HG03025 (cell line): ENCODE results near the gene CARS2.
"Not testable (repeated sequence)": the region's sequence is repeated elsewhere in the genome, so short reads cannot be mapped to it uniquely, and the experiment has no call there.

ENCODE experiments used
- ATAC-seq: cut with Tn5 transposase; IDR thresholded peaks from one replicate; pipeline ENCODE4 v1.9.1; 2021; ENCODE audit warnings: mild to moderate bottlenecking, moderate library complexity; ENCODE audit not compliant: unreplicated experiment, low FRiP score

The CARS2 gene

DNA sequence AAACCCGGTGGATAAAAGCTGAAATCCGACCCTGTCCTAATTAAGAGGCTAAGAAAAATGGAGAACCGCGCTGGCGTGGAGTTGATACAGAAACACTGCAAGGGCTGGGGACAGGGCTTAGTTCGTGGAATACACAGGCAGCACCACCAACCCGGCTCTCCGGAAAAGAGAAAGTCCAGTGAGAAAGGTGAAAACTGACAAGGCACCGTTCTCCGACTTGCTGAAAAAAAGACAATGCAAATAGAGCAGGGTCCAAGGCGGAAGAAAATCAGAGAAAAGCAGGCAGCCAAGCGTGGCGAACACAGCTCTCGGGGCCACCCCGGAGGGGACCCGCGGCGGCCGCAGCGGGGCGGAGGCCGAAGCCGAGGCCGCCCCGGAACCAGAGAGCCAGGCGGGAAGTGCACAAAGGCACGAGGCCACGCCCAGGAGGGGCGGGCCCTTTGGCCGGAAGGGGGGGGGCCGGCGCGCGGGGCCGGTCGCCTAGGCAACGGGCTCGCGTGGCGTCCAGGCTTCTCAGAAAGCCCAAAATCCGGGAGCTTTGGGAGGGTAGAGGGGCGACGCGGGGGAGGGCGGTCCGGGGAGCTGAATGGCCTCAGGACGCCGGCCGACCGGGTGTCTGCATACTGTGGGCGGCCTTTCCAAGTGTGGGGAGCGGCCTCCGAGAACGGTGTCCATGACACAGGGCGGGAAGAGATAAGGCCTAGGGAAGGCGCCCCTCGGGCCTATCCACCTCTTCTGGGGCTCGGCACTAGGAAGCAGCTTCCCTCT, 6.3 kb upstream of the CARS2 start:
- peak; percentile 25 for ATAC-seq

- ATAC-seq = peak; percentile 9
These were observed 855 bp upstream of the CARS2 start for GRCh38 chr13:110706570-110707372.

DNA sequence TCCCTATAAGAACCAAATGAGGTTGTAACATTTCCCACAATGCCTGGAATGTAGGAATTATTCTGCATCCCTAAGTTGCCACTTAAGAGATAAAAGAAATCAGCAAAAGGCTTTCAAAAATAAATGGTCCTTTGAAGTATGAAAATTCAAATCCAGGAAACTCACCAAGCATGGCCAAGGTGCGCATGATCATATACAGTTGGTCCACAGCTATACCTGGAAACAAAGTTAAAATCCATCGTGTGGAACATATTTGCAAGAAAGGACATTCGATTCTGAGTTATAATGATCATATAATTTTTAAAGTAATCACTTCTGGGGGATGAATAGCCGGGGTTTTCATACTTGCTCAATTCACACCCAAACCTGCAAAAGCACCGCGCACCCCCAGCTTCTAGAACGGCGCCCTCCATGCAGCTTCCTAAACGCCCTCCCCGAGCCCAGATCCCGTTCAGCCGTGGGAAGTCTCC, 525 bp downstream of the CARS2 start:
- ATAC-seq = no peak

DNA sequence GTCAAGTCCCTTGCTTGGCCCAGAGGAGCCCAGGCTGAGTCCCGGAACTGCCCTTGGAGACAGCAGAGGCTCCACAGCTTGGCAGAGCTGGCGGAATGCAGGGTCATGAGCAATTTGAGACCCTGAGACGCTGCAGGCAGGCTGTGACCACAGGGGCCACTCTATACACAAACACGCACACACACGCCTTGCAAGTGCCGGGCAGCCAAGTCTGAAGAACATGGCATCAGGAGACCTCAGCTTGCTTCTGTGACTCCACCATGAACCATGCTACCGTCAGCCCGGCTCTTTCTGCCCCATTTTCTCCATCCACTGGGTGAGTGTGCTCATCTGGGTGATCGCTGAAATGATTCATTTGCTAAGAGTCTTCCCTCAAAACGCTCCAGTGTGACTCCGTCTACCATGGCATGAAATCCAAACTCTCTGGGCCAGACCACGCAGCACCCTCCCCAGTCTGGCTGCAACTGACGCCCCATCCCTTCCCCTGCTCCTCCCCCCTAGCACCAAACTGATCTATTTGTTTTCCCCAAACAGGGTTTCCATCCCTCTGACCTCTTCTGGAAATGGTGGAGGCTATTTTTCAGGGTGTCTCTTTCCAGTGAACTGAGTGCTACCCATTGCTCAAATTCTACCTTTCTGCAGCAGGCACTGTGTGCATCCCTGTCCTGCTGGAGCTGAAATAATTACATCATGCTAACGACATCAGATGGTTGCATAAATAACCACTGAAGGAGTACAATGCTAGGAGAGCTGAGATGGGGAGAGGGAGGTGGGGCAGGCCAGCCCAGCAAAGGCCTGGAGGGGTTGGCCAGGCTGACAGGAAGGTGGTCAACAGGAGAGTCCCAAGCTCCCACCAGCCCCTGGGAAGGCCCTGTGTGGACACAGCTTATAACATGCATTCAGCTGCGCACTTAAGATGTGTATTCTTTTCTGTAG, 3.1 kb downstream of the CARS2 start:
- ATAC-seq = no peak

DNA sequence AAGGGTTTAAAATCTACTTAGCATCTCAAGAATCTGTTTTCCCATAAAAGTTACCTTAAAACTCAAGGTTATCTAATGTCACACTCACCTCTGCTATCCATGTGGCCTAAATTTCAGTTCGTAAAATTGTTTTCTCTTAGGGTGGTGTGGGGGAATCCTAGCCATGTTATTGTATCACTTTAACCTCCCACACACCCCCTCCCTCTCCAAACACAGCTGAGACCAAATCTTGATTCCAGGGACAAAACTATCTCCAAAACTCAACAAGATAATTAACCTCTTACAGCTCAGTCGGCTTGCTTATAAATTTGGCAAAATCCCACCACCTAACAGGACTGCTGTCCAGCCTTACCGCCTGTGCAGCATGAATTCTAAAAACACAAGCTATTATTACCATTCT, 3.8 kb downstream of the CARS2 start:
- ATAC-seq = no peak

- not testable (repeated sequence) for ATAC-seq
These were observed 4.9 kb downstream of the CARS2 start for GRCh38 chr13:110701061-110701460.

- no peak for ATAC-seq
These were observed 5.3 kb downstream of the CARS2 start for GRCh38 chr13:110700641-110701040.

DNA sequence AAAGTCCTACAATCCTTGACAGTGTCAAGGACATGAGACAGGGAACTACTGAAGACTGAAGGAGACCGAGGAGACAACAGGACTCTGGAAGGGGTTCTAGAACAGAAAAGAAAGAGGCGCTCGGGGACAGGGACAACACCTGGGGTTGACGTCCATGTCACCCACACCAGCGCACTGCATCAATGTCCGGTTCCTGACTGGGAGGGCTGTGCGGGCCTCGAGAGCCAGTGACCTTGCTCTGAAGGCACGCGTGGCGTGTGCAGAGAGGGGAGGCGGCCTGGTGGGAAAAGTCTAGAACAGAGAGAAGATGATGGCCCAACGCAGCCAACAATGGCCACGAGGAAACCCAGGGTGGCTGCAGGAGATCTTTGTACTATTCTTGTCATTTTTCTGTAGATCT, 5.7 kb downstream of the CARS2 start:
- ATAC-seq = no peak

DNA sequence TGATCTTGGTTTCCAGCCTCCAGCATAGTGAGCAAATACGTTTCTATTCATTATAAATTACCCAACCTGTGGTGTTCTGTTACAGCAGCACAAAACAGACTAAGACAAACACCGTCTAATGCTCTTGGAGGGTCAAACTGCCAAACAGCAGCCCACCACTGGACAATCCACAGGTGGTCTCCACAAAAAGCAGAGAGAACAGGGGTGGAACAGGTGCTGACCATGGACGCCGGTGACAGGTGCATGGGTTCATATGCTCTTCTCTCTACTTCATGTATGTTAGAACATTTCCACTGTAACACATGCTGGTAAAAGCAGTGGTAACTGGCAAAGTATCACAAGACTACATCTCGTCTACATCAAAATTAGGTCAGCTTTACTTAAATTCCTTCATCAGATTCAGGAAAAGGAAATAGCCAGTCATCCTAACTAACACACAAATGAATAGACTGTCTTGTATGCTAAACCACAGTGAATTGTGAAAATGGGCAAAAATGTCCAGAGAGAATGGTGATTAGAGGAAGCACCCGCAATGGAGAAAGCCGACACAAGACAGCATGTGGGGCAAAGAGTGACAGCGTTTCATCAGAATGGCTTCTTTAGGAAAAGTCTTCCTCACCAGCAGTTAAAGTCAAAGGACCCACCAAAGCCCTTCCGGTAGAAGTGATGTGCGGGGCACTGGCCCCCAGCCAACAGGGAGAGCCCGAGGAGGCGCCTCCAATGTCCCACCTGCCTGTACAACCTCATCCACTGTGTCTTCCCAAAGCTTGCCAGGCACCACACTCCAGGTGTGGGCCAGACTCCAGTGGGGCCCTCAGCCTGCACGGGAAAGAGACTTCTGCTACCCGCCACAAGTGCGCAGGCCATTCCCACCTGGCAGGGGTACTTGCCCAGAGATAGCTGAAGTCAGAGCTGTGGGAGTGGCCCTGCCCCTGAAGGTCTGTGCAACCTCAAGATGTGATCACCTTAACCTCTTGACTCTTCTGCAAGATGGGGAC, 6.5 kb downstream of the CARS2 start:
- ATAC-seq = no peak

- ATAC-seq = no peak
These were observed 7.2 kb downstream of the CARS2 start for GRCh38 chr13:110698689-110699088.

- no peak for ATAC-seq
These were observed 8.1 kb downstream of the CARS2 start for GRCh38 chr13:110697842-110698241.

DNA sequence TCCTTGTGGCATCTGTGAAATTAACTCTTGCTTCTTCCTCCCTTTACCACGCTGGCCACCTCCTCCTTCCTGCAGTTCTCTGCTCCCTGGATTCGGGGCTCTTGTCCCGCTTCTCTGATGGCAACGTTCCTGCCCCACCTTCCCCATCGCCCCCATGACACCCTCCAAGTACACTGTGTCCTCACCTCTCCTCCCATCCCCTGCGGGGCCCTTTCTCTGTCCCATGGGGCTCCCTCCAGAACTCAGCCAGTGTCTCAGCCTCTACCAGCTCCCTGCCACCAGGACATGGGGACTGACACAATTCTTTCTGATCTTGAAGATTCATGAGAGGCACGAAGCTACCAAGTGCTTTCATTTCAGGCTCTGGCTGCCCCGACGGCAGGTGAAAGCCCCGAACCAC, 9.1 kb downstream of the CARS2 start:
- no peak for ATAC-seq

DNA sequence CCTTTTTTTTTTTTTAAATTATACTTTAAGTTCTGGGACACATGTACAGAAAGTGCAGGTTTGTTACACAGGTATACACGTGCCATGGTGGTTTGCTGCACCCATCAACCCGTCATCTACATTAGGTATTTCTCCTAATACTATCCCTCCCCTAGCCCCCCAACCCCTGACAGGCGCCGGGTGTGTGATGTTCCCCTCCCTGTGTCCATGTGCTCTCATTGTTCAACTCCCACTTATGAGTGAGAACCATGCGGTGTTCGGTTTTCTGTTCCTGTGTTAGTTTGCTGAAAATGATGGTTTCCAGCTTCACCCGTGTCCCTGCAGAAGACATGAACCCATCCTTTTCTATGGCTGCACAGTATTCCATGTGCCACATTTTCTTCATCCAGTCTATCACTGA, 10.1 kb downstream of the CARS2 start:
- not testable (repeated sequence) for ATAC-seq

- no peak for ATAC-seq
These were observed 15.4 kb downstream of the CARS2 start for GRCh38 chr13:110690516-110690915.

DNA sequence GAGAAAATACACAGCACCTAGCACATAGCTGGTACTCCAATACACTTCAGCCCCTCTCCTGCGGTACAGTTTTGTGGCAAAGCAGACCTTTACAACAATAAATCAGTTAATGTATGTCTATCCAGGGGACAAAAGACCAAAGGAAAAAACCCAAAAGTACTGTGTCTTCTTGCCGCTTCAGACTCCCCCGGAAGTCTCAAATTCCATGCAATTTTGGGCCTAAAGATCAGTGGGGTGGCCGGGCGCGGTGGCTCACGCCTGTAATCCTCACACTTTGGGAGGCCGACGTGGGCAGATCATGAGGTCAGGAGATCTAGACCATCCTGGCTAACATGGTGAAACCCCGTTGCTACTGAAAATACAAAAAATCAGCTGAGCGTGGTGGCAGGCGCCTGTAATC, 16.2 kb downstream of the CARS2 start:
- ATAC-seq = no peak

DNA sequence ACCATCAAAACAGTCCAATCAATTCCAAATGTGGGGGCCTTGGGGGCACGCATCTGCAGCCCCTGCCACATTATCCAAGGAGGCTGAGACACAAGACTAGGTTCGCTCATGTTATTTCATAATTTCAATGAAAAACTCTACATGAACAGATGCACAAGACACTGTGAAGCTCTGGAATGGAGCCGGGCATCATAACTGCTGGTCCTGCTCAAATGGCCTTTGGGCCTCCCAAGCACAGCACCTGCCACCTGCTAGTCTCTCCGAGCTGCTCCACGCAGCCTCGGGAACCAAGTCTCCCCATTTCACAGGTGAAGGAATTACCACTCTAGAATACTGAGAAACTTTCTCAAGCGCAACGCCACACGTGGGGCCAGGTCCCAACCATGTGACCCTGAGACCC, 16.9 kb downstream of the CARS2 start:
- ATAC-seq = no peak

DNA sequence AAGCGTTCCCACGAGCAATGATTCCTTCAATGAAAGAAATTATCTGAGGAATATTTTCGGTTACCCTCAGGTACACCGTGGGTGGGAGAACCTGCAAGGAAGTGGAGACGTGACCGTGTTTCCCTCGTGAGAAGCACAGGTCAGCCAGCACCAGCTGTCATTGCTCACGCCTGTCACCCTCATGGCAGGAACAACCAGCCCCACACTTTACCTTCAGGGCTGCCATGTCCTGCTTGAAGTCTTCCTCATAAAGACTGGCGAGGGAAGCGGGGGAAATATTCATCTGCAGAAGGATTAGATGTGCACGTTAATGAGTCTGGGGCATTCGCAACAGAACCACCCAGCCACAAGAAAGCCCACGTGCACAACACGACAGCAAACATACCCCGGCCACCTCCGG, 18.2 kb downstream of the CARS2 start:
- no peak for ATAC-seq

DNA sequence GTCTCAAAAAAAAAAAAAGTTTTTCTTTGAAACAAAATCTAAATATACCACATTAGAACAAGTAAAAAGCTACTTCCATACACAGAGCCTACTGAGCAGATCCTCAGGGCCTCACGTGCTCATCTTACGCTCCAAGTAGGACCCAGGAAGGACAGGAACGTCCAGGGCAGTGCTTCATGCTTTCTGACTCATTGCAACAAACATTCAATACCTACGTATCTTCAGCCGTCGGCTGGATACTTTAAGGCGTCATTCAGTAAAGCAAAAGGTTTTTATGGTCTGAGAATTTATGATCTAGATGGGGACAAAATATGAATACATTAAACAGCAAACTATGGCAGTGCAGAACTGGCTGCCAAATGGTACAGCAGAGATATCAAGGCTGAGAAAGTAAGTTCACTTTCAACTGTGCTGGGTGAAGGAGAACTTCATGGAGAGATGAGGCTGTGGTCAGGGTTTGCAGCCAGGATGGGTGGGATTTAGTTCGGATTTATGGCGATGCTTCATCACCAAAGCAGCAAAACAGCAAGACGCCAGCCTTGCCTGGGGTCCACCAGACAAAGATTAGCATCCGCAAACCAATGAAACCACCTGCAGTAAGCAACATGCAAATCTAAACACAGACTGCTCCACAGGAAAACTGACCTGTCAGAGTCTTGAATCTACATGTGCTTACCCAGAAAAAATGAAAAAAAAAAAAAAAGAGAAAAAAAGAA, 20.5 kb downstream of the CARS2 start:
- ATAC-seq = no peak
